HG03378 (cell line): ENCODE measurements around the gene CMIP.

Experiments used
- ATAC-seq: cut with Tn5 transposase; IDR thresholded peaks from one replicate; pipeline ENCODE4 v1.9.1; 2021; ENCODE audit warnings: mild to moderate bottlenecking, moderate library complexity; ENCODE audit not compliant: unreplicated experiment

CMIP gene

DNA sequence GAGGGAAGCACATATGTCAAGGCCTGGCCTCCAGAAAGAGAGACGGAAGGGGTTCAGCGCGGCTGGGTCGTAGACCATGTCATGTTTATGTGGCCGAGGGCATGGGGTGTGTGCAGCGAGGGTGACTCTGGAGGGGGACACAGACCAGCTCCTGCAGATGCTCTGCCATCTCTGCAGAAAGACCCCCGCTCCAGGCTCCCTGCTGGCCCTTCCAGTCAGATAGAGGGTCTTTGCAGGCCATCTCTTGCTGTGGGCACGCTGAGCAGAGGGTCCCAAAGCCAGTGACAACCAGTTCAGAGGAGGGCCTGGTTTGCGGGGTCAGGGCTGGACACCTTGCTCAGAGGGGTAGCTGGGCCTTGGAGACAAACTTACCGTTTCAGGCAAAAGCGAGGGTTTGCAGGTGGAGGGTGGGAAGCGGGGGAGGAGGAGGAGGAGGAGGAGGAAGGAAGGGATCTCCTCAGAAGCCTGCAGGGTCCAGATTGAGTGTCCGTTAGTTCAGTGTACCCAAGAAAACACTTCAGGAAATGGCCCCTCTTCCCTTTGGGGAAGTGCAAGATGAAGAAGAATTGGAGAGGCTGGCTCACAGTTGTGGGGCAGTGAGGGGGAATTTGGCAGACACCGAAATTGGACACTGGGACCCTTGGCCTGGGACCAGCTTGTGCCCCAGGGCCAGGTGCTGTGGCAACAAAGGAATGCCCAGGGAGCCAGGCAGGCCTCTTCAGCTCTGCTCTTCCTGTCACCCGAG, 102.8 kb downstream of the CMIP start:
- no peak for ATAC-seq

DNA sequence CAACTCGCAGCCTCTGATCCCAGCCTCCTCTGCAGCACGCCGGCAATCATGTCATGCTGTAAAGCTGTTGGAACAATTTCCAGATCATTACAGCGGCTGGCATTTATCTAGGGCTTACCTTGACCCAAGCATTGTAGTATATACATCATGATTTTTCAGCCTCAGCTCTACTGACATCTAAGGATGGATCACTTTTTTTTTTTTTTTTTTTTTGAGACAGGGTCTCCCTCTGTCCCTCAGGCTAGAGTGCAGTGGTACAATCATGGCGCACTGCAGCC, 103.3 kb downstream of the CMIP start:
- no peak for ATAC-seq

DNA sequence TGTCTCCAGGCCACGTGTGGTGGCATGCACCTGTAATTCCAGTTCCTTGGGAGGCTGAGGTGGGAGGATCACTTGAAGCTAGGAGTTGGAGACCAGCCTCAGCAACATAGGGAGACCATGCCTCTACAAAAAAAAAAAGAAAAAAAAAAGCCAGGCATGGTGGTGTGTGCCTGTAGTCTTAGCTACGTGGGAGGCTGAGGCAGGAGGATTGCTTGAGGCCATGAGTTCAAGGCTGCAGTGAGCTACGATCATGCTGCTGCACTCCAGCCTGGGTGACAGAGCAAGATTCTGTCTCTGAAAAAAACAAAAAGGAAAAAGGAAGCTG, 103.9 kb downstream of the CMIP start:
- no peak for ATAC-seq

DNA sequence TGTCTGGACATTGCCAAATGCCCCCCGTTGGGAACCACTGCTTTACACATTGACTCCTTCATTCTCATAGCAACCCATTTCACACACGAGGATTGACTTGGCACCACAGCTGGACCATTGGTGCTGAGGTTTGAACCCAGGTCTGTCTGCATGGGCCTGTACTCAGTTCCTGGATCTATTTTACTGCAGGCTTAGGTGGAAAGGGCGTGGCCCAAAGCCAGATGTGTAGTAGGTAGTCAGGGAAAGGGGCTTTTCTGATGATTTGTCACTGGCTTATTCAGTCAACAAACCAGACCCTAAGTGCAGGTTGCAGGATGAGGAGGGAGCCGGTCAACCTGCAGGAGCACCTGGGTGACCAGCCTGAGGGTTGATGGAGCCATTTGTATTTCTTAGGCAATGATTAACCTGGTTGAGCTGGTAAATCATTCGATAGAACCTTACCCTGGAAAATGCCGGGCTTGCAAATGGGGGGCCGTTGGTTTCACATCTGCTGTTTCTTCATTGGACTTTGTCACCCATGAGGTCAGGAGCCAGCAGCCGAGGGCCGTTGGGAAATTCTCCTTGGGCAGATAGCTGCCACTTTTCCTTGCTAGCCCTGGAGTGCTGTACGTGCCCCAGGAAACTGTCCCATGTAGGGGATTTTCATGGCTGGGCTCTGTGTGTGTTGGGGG, 104.4 kb downstream of the CMIP start:
- no peak for ATAC-seq

DNA sequence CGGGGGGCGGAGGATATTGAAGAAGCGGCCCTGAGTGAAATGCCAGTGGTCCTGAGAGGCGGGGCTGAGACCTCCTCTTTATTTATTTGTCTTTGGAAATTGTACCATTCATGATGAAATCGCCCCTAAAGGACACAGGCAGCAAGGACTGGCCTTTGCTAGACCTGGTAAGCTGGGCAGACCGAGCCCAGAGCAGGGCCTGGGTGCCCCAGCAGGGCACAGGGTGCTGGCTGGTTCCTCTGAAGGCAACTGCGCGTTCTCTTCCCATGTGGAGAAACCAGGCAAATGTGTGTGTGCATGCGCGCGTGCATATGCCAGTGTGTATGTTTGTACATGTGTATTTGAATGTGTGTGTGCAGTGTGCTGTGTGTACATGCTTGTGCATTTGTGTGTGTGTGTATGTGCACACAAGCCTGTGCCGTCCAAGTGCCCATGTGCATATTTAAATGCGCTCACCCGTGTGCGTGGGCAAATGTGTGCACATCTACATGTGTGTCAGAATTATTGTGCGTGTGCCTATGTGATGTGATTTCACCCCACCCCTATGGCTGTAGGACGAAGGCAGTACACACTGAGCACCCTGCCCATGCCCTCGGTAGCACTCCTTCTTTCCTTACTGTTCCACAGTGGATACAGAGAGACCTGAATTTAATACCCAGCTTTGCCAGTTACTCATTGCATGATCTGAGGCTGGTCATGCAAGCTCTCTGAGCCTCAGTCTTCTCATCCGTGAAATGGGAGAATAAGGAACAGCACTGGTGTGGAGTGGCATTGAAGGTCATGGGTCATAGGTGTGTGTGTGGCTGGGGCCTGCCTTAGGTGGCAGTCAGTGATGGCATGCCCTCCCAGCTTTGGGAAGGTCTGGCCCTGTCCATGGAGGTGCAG, 105.2 kb downstream of the CMIP start:
- ATAC-seq = no peak

DNA sequence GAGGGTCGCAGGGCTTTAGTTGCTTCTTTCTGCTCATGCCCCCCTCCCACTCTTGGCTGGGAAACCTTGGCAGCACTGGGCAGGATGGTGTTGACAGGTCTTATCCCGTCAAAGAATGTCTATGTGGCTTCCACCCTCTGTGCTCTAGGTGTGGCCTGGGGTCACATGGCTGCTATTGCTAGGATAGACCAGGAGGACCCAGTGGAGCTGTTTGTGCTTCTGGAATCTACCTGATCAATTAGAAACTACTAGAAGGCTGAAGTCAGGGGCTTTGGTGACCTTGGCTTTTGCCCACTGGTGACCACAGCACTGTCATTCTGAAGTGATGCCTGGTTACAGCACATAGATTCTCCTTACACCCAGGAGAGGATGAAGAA, 105.8 kb downstream of the CMIP start:
- ATAC-seq = no peak

DNA sequence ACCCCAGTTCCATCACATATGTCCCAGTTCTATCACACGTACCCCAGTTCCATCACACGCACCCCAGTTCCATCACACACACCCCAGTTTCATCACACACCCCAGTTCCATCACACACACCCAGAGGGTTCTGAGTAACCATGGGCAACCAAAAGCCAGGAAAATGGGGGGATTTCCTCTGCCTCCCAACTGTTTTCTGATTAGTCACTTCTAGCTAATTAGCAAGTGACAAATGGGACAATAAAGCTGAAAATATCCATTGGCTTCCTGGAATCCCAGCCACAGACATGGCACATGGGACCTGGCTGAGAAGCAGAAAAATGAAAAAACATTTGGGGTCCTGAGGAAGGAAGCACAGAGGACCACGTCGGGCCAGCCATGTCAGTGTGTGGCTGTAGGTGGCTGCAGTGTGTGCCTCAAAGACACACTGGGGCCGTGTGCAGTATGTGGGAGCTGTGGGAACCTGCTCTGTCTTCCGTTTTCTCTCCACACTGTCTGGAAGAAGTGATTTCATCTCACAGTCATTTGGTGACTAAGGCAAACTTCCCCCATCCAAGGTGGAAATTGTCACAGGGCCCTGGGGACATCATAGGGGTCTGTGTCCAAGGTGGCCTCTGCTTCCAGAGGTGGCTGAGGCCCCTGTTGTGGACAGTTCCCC, 106.7 kb downstream of the CMIP start:
- ATAC-seq = no peak

DNA sequence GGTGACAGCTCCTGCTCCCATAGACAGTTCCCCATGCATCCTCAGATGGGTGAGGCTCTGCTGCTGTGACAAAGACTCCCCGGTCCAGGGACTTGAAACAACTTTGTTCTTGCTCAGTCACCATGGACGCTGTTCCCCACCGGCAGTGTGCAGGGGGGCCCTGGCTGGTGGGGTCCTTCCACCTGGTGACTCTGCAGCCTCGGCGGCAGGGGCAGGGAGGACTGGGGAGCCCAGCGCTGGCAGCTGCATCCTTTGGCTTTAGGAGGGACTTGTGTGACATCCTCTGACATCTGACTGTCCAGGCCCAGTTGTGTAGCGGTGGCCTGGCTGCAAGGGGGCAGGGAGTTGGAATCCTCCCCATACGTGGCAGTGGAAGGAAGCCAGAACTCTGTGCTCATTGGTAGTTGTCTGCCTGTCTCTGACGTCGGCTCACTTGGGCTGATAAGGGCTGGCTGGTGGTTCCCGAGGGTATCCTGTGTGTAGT, 107.3 kb downstream of the CMIP start:
- no peak for ATAC-seq

DNA sequence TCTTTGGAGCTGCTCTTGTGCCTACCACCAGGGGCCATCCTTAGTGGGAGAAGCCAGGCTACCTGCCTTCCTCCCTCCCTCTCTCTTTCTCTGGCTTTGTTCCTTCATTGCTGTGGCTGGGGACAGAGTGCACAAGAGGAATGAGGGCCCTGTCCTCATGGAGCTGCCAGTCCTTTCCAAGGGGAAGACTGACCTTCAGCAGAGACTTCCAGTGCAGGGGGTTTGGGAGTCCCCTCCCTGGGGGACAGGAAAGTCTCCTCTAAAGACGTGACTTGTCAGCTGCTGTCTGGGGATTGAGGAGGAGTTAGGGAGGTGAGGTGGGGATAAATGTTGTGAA, 108.1 kb downstream of the CMIP start:
- ATAC-seq = no peak

DNA sequence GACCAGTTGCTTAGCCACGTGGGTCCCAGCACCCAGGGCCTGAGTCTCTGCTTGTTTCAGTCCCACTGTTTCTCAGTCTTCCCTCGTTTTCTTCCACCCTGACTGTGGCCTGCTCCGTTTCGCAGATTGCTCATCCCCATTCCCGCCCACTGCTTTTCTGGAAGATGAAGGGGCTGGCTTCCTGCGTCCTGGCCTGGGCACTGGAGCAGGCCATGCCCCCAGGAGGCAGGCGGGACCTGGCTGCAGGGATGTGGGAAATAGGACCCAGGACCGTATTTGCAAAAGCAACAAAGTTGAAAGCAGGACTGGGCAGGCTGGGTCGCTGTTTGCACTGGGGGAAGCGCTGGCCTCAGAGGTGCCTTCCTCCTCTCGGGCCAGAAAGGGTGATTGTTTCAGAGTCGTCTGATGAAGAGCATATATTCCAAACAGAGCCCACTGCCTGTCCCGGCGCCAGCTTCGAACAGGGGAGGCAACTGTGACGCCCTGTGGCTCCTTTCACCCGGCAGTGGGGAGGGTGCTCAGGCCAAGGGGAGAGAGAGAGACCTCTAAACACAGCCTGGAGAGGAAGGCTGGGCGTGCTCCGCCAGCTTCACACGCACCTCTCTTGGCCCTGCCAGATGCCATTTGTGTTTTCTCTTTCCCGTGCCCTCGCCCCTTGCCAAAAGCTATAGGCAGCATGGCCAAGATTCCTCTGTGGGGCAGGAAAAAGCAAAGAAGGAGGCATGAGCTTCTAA, 108.6 kb downstream of the CMIP start:
- ATAC-seq = no peak

DNA sequence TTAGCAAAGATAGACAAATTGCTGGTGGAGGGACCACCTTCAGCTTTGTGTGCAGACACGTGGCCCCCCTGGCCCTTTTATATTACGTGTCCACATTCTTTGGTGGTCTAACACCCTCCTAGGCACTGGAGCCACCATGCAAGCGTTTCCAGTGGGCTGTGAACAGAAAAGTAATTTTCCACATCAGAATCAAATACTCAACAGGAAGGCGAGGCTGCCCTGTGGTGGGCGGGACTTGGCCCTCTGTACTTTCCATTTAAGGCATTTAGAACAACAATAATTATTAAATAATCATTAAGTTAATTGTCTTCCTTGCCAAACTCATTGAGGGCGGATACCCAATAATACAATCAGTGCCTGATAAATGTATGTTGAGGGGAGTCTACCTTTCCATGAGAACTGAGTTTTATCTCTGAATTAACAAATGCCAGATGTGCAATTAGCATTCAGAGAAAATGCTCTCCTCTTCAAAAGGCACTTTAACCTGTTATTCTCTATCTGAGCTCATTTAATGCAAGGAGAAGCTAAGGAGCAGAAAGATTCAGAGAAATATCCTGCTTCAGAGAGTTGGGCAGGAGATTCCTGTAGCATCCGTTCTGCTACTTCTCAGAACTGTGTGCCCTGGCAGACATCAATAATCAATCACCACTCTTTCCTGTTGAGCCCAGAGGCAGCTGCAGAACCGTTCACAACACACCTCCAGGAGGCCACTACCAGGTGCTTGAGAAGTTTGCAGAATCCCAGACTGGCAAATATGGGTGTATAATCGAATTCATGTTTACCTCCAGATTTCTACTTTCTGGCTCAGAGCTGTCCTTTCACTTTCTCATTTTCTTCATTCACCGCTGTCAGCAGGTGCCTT, 109.4 kb downstream of the CMIP start:
- ATAC-seq = no peak

DNA sequence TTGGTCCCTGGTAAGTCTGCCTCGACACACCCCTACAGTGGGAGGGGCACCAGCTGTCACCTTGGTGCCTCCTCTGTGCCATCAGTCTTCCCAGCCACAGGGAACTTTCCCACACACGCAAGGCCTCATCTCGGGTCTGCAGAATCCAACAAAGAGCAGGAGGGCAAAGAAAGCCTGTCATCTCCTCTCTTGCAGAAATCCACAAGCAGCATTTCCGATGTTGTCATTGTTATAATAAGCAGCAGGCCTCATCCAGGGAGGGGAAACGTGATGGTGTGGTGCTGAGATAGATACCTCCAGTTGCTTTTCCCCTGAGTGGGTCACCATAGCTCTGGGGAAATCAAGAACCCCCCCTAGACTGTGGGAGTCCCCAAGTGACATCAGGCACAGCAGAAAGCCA, 110.4 kb downstream of the CMIP start:
- ATAC-seq = no peak

DNA sequence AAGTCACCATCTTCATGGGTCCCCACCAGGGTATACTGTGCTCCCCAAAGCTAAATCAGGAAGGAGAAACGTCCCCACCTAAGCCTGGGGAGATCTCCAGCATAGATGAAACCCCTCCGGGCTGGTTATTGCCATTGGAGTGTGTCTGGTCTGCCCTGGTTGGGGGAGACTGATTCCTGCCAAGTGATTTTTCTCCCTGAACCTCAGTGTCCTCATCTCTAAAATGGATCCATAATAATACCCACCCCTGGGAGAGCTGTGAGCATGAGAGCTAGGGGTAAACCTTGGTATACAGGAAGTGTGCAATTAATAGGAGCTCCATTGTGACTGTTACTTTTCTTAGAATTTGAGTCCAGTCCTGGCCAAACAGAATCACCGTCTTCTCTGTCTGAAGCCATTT, 111.1 kb downstream of the CMIP start:
- no peak for ATAC-seq

DNA sequence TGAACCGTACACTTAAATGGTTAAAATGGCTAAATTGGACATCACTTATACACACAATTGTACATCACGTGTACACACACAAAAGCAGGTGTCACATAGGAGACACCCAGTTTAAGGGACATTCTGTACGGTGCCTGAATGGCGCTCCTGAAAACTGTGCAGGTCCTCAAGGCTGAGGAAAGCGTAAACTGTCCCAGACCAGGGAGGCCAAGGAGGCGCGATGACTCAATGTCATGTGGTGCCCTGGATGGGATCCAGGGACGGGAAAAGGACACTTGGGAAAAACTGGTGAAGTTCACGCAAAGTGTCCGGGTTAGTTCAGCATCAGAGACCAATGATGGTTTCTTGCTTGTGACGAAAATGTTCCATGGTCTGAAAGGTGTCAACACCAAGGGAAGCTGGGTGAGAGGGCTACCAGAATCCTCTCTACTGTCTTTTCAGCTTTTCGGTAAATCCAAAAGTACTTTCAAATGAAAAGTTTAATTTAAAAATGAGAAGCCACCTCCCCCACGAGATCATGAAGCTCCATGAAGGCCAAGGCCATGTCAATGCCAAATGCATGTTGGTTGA, 112.2 kb downstream of the CMIP start:
- ATAC-seq = no peak

DNA sequence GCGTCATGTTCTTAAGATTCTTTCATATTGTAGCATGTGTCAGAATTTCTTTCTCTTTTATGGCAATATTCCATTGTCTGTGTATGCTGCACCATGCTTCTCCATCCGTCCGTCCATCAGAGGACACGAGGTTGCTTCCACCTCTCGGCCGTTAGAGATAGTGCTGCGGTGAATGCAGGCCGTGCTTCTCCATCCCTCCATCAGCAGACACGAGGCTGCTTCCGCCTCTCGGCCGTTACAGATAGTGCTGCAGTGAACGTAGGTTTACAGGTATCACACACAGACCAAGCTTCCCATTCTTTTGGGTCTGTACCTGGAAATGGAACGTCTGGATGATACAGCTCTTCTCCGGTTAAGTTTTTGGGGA, 113.5 kb downstream of the CMIP start:
- ATAC-seq = no peak

DNA sequence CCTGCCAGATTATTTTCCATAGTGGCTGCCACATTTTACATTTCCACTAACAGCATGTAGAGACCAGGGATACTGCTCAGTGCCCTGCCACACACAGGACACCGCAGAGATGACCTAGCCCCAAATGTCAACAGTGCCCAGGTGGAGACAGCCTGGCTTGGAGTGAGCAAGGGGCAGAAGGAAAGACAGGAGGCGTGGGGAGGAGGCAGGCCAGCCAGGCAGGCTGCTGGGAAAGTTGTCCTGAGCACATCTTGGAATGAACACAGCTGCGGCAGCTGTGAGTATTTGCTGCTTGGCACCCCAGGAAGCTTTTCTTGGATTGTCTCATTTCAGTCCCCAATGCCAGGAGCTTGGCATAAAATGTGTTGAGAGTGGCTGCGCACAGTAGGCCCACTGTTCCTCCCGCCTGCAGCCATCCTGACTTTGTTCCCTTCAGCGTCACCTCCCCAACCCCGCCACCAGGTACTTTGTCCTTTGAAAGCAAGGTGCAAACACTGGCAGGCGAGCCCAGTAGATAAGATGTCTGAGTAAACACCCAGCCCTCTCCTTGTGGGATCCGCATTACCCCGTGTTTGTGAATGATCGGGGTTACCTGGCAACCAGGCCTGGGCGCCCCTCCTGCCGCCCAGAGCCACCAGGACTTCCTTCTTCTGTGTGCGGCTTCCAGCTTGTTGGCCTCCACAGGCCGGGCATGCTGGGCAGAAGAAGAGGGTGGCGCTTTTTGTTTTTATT, 114.0 kb downstream of the CMIP start:
- no peak for ATAC-seq

DNA sequence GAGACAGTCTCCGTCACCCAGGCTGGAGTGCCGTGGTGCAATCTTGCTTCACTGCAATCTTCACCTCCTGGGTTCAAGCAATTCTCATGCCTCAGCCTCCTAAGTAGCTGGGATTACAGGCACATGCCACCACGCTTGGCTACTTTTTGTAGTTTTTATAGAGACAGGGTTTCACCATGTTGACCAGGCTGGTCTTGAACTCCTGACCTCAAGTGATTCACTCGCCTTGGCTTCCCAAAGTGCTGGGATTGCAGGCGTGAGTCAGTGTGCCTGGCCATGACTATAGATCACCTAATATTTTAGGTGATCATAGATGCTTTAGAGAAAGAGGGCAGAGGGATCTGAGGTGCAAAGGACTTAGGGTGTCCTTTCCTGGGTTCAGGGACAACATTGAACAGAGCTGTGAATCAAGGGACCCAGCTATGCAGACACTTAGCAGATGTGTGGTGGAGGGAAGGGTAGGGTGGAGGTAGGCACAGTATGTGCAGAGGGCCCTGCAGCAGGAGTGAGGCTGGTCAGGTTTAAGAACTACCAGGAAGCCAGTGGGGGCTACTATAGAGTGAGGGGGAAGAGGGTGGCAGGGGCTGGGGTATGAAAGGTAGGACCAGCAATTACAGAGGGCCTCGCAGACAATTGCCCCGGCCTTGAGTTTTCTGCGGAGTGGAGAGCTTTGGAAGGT, 116.5 kb downstream of the CMIP start:
- ATAC-seq = no peak

DNA sequence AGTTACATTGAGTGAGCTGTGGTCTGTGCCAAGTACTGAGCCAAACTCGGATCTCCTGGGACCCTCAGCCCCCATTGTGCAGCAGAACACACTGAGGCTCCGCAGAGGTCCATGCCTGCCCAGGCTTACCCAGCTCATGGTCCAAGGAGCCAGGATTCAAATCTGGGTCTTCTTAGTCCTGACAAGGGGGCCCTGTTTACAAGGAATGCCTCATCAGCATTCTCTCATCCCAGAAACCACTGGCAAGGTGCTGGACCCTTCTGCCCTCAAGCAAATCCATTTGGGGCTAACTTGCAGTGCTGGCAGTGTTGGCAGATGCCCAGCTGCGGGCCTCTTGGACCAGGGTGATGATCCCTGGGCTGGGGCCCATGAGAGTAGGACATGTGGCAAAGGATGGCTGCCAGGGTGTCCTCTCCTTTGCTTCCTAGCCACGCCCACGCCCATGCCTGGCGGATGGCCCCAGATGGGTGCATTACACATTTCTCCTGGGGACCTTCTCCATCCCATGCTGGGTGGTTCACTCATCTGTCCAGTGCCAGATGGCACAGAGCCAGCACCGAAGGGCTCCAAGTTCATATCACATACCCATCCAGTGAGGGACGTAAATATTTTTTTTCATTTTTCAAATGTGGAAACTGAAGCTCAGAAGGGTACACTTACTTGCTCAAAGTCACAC, 117.7 kb downstream of the CMIP start:
- no peak for ATAC-seq
